Peyer's patch (tissue), 4 donors: Measurements from ENCODE around the gene GLTP.

Experiments
- CTCF ChIP-seq, 6 experiments: fragments of 450-650 bp in 4 of 6; fragments of 200-600 bp in 2 of 6; sonication (generic) in 1 of 6; IDR thresholded peaks; one replicate each; pipeline ENCODE4 v1.5.1; 2017 to 2019; ENCODE audit warnings: antibody characterized with exemption in 6 of 6, mild to moderate bottlenecking in 3 of 6, moderate library complexity in 1 of 6
- POLR2A ChIP-seq, 2 donors: fragments of 450-650 bp; IDR thresholded peaks; one replicate each; pipeline ENCODE4 v1.5.1; 2017; ENCODE audit warnings: antibody characterized with exemption in 2 of 2, mild to moderate bottlenecking in 2 of 2, moderate library complexity in 2 of 2

- TF ChIP-seq CTCF (IDR thresholded peaks at IDR 0.05) (no peak), POLR2A (IDR thresholded peaks at IDR 0.05) (no peak)
Measured at GRCh38 chr12:109923038-109923437, 42.7 kb upstream of the GLTP start.
